ENCODE measurements around the gene FKBP5.
"Not testable (repeated sequence)": the region's sequence is repeated elsewhere in the genome, so short reads cannot be mapped to it uniquely, and the experiment has no call there.

The FKBP5 gene

DNA sequence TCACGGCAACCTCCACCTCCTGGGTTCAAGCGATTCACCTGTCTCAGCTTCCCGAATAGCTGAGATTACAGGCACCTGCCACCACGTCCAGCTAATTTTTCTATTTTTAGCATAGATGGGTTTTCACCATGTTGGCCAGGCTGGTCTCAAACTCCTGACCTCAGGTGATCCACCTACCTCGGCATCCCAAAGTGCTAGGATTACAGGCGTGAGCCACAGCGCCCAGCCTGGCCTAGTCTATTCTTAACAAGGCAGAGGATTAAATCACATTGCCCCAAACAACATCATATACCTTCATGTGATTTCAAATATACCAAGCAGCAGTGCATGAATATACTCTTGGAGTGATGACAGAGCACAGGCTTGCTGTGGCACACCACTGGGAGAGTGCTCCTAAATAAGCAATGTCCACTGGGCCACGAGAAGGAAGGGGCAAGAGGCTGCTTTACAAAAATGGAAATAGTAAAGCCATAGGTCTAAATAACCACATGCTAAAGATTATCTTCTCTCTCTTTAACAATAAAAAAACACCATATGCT, 99.4 kb downstream of the FKBP5 start:
- Histone ChIP-seq H2AFZ (ENCODE audit: low read depth, low read length) (no peak overlapping the region), H3K36me3 (ENCODE audit: insufficient read depth, low read length) (peaks cover 44% of the 10 kb centered on the region), H3K9me3 (ENCODE audit: low read length) (no peaks in the 10 kb centered on the region), H3K4me1 (ENCODE audit: insufficient read depth, low read length) (no peaks in the 10 kb centered on the region), H3K27me3 (ENCODE audit: insufficient read depth, low read length) (no peaks in the 10 kb centered on the region), H3K4me3 (ENCODE audit: low read length) (no peak overlapping the region)

DNA sequence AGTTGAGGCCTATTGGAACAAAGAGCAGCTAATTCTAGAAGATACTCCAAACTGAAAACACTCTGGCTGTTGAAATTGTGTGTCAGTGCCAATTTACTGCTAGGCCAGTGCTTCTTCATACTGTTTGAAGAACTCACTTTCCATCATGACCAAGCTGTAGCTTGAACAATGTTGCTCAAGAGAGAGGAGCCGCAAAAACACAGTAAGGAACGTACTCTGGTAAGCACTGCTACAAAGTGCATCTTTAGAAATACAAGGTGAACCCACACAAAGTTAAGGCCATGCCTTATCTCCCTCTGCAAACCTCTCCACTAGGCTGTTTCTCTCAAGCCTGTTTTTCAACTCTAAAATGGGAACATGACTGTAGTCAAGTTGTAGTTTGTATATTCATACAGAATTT, 101.5 kb downstream of the FKBP5 start:
- H3K4me1 ChIP-seq (ENCODE audit: insufficient read depth, low read length): no peaks in the 10 kb centered on the region
- H3K4me3 ChIP-seq (ENCODE audit: low read length): no peak overlapping the region
- no peaks in the 10 kb centered on the region for H3K9me3 ChIP-seq (ENCODE audit: low read length)
- H3K27me3 ChIP-seq (ENCODE audit: insufficient read depth, low read length): no peaks in the 10 kb centered on the region
- H2AFZ ChIP-seq (ENCODE audit: low read depth, low read length): no peak overlapping the region
- peaks cover 33% of the 10 kb centered on the region for H3K36me3 ChIP-seq (ENCODE audit: insufficient read depth, low read length)

- H3K27me3 ChIP-seq (ENCODE audit: insufficient read depth, low read length): no peaks in the 10 kb centered on the region
- H2AFZ ChIP-seq (ENCODE audit: low read depth, low read length): no peak overlapping the region
- H3K9me3 ChIP-seq (ENCODE audit: low read length): no peaks in the 10 kb centered on the region
- peaks cover 30% of the 10 kb centered on the region for H3K36me3 ChIP-seq (ENCODE audit: insufficient read depth, low read length)
- H3K4me1 ChIP-seq (ENCODE audit: insufficient read depth, low read length): no peaks in the 10 kb centered on the region
- no peak overlapping the region for H3K4me3 ChIP-seq (ENCODE audit: low read length)
These were observed 102.2 kb downstream of the FKBP5 start for GRCh38 chr6:35586542-35586941.

GRCh38 chr6:35585658-35586057, 103.1 kb downstream of the FKBP5 start:
- H2AFZ ChIP-seq (ENCODE audit: low read depth, low read length): no peak overlapping the region
- no peak overlapping the region for H3K4me3 ChIP-seq (ENCODE audit: low read length)
- no peaks in the 10 kb centered on the region for H3K9me3 ChIP-seq (ENCODE audit: low read length)
- H3K27me3 ChIP-seq (ENCODE audit: insufficient read depth, low read length): no peaks in the 10 kb centered on the region
- H3K4me1 ChIP-seq (ENCODE audit: insufficient read depth, low read length): no peaks in the 10 kb centered on the region
- H3K36me3 ChIP-seq (ENCODE audit: insufficient read depth, low read length): peaks cover 25% of the 10 kb centered on the region

DNA sequence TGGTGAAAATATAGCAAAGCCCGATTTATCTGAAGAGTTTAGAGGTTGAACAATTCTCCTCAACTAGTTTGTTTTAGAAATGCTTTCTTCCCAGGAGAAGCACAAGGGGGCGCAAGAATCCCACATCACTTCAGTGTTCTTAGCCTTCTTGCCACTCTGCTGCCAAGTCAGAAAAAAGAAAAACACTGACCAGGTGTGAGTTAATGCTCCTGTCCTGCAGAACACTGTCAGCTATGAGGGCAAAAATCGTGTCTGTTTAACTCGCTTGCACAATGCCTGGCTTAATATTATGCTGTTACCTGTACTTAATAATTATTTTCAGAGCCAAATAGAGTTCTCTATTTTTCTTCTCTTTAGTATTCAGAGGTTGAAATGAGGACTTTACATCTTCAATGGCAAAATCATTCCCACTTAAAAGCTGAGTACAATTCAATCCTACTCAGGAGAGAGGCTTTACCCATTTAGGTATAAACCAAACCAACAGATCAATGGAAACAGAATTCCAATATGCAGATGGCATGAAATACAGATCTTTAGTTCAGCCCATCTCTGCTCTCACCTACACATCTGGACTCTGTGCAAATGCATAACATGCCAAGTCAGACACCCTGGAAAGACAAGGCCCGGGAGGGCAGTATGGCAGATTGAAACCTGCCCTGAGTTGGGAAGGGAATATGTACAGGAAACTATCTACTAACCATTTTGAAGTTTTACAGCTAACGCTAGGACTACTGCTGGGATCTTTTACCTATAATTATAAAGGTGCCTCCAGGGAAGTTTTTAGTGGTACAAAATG, 104.6 kb downstream of the FKBP5 start:
- peaks cover 17% of the 10 kb centered on the region for H3K36me3 ChIP-seq (ENCODE audit: insufficient read depth, low read length)

DNA sequence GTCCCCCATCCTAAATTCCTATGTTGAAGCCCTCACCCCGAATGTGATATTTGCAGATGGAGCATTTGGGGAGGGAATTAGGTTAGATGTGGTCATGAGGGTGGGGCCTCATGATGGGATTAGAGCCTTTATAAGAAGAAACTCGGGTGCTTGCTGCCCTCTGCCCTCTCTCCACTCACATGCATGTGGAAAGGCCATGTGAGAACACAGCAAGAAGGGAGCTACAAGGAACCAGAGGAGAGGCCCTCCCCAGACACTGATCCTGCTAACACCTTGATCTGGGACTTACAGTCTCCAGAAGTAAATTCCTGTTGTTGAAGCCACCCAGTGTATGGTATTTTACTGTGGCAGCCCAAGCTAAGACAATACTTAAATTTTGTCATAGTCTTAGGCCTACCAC, 106.4 kb downstream of the FKBP5 start:
- Histone ChIP-seq H3K4me1 (ENCODE audit: insufficient read depth, low read length) (no peaks in the 10 kb centered on the region), H3K27me3 (ENCODE audit: insufficient read depth, low read length) (no peaks in the 10 kb centered on the region), H3K36me3 (ENCODE audit: insufficient read depth, low read length) (peaks cover 18% of the 10 kb centered on the region), H3K4me3 (ENCODE audit: low read length) (no peak overlapping the region), H3K9me3 (ENCODE audit: low read length) (no peaks in the 10 kb centered on the region), H2AFZ (ENCODE audit: low read depth, low read length) (no peak overlapping the region)

More for the DNA sequence above, 104.6 kb downstream of the FKBP5 start:
- H2AFZ ChIP-seq (ENCODE audit: low read depth, low read length): no peak overlapping the region
- H3K27me3 ChIP-seq (ENCODE audit: insufficient read depth, low read length): no peaks in the 10 kb centered on the region
- no peaks in the 10 kb centered on the region for H3K4me1 ChIP-seq (ENCODE audit: insufficient read depth, low read length)
- H3K4me3 ChIP-seq (ENCODE audit: low read length): no peak overlapping the region
- no peaks in the 10 kb centered on the region for H3K9me3 ChIP-seq (ENCODE audit: low read length)

DNA sequence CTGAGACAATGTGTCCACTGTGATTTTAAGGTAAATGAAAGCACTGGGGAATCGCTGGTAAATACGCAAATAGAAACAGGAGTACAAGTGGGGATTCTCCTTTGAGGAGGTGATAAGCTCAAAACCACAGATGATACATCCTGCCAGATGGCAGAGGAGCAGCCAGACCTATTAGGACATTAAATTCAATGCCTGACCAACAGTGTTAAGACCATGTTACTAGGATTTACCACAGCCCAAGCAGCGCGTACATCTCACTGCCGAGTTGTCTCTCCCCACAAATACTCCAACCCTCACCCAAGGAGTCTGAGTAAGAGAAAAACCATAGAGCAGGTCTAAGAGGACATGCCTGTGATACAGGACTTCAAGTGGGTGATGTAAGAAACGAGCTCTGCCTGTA, 107.1 kb downstream of the FKBP5 start:
- peaks cover 16% of the 10 kb centered on the region for H3K36me3 ChIP-seq (ENCODE audit: insufficient read depth, low read length)
- H3K27me3 ChIP-seq (ENCODE audit: insufficient read depth, low read length): no peaks in the 10 kb centered on the region
- no peaks in the 10 kb centered on the region for H3K9me3 ChIP-seq (ENCODE audit: low read length)
- H3K4me1 ChIP-seq (ENCODE audit: insufficient read depth, low read length): no peaks in the 10 kb centered on the region
- no peak overlapping the region for H3K4me3 ChIP-seq (ENCODE audit: low read length)
- no peak overlapping the region for H2AFZ ChIP-seq (ENCODE audit: low read depth, low read length)

DNA sequence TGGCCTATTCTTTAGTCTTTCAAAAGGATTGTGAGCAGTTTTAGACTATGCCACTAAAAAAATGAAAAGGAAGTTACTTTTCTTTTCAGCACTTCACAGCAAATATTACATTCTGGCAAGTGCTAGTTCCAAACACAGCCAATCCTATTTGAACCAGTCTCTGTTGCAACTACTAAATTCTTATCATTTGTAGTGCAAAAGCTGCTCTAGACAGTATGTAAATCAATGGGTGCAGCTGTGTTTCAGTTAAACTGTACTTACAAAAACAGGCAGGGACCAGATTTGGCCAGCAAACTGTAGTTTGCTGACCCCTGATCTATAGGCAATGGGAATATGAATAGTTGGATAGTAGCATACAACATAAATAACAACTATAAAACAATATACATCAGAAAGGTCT, 107.9 kb downstream of the FKBP5 start:
- Histone ChIP-seq H3K9me3 (ENCODE audit: low read length) (no peaks in the 10 kb centered on the region), H3K36me3 (ENCODE audit: insufficient read depth, low read length) (peaks cover 13% of the 10 kb centered on the region), H3K4me3 (ENCODE audit: low read length) (no peak overlapping the region), H3K4me1 (ENCODE audit: insufficient read depth, low read length) (no peaks in the 10 kb centered on the region), H3K27me3 (ENCODE audit: insufficient read depth, low read length) (no peaks in the 10 kb centered on the region), H2AFZ (ENCODE audit: low read depth, low read length) (no peak overlapping the region)

- Histone ChIP-seq H3K36me3 (ENCODE audit: insufficient read depth, low read length) (peaks cover 21% of the 10 kb centered on the region), H3K9me3 (ENCODE audit: low read length) (no peaks in the 10 kb centered on the region)
These were observed 112.0 kb downstream of the FKBP5 start for GRCh38 chr6:35576682-35577081.

GRCh38 chr6:35573495-35574110, 115.1 kb downstream of the FKBP5 start:
- Histone ChIP-seq H3K4me3 (ENCODE audit: low read length) (no peak overlapping the region), H2AFZ (ENCODE audit: low read depth, low read length) (no peak overlapping the region), H3K27me3 (ENCODE audit: insufficient read depth, low read length) (no peaks in the 10 kb centered on the region), H3K4me1 (ENCODE audit: insufficient read depth, low read length) (no peaks in the 10 kb centered on the region), H3K36me3 (ENCODE audit: insufficient read depth, low read length) (peaks cover 19% of the 10 kb centered on the region), H3K9me3 (ENCODE audit: low read length) (no peaks in the 10 kb centered on the region)

More at GRCh38 chr6:35576682-35577081, 112.0 kb downstream of the FKBP5 start:
- H3K4me1 ChIP-seq (ENCODE audit: insufficient read depth, low read length): no peaks in the 10 kb centered on the region
- H3K27me3 ChIP-seq (ENCODE audit: insufficient read depth, low read length): no peaks in the 10 kb centered on the region
- H2AFZ ChIP-seq (ENCODE audit: low read depth, low read length): no peak overlapping the region
- H3K4me3 ChIP-seq (ENCODE audit: low read length): no peak overlapping the region

DNA sequence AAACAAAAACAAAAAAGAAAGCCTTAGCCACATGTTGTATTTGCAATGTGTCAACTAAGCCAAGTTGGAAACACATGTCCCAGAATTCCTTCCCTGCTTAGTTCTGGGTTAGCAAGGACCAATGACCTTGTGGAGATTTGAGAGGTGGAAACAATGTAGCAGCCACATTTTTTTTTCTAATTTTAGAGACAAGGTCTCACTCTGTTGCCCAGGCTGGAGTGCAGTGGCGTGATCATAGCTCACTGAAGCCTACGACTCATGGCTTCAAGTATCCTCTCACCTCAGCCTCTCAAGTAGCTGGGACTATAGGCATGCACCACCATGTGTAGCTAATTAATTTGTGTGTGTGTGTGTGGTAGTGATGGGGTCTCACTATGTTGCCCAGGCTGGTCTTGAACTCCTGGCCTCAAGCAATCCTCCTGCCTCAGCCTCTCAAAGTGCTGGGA, 117.8 kb downstream of the FKBP5 start:
- not testable (repeated sequence) for H3K4me3 ChIP-seq (ENCODE audit: low read length); H2AFZ ChIP-seq (ENCODE audit: low read depth, low read length); H3K27me3 ChIP-seq (ENCODE audit: insufficient read depth, low read length); H3K9me3 ChIP-seq (ENCODE audit: low read length); H3K4me1 ChIP-seq (ENCODE audit: insufficient read depth, low read length)
- H3K36me3 ChIP-seq (ENCODE audit: insufficient read depth, low read length): peaks cover 10% of the 10 kb centered on the region

- H3K4me1 ChIP-seq (ENCODE audit: insufficient read depth, low read length): no peaks in the 10 kb centered on the region
- H2AFZ ChIP-seq (ENCODE audit: low read depth, low read length): no peak overlapping the region
These were observed 119.7 kb downstream of the FKBP5 start for GRCh38 chr6:35569011-35569461.

DNA sequence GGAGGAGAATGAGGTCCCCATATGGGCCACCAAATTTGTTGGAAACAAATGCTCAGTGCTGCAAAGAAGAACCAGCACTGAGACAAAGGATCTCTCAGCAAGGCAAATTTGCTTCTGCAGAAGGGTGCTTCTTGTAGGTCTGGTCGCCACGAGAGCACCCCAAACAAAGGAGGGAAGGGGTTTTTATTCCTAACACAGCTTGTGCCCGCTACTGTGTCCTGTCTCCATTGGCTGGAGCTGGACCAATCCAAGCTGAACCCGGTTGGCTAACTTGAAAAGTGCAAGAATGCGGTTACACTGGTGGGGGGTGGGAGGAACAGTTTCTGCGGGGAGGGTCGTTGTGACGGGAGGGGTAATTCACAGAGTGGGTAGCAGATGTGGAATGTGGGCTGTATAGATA, 121.9 kb downstream of the FKBP5 start:
- Histone ChIP-seq H2AFZ (ENCODE audit: low read depth, low read length) (no peak overlapping the region), H3K4me3 (ENCODE audit: low read length) (no peak overlapping the region), H3K36me3 (ENCODE audit: insufficient read depth, low read length) (no peaks in the 10 kb centered on the region), H3K27me3 (ENCODE audit: insufficient read depth, low read length) (no peaks in the 10 kb centered on the region), H3K9me3 (ENCODE audit: low read length) (peaks cover 5% of the 10 kb centered on the region), H3K4me1 (ENCODE audit: insufficient read depth, low read length) (no peaks in the 10 kb centered on the region)

More at GRCh38 chr6:35569011-35569461, 119.7 kb downstream of the FKBP5 start:
- no peak overlapping the region for H3K4me3 ChIP-seq (ENCODE audit: low read length)
- no peaks in the 10 kb centered on the region for H3K27me3 ChIP-seq (ENCODE audit: insufficient read depth, low read length)
- H3K36me3 ChIP-seq (ENCODE audit: insufficient read depth, low read length): no peaks in the 10 kb centered on the region
- H3K9me3 ChIP-seq (ENCODE audit: low read length): peaks cover 5% of the 10 kb centered on the region
